ENCODE data around the gene RGL4. TPM values are rescaled to one million over a fixed set of nuclear protein-coding genes. Genes with fewer than 3 reads are reported as not detected.

Gene RGL4
- total and polyA plus RNA-seq, 2 of the 13 experiments (the other 11 are each of a cell fraction or from before 2014, with no cell fraction given) = not detected

DNA sequence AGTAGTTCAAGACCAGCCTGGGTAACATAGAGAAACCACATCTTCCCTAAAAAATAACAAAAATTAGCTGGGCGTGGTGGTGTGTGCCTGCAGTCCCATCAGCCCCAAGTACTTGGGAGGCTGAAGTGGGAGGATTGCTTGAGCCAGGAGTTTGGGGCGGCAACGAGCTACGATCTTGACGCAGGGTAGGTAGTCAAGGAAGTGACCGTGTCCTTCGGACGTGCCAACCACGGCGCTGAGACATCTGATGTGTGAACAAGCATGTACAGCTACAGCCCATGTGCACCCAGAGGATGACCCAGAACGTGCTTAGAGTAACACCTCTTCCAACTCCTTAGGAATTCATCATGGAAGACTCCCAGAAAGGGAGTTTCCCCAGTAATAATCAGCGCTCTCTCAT lies 21.4 kb downstream of the RGL4 start (continued):
- no peak for TF ChIP-seq ZNF230 (CRISPR knock-in tag; IDR thresholded peaks at IDR 0.05)
- TF ChIP-seq NKX3-1 (CRISPR knock-in tag; IDR thresholded peaks at IDR 0.05) = no peak
- no peak for TF ChIP-seq SALL2 (CRISPR knock-in tag; IDR thresholded peaks at IDR 0.05)
- no peak for TF ChIP-seq ZNF652 (CRISPR knock-in tag; IDR thresholded peaks at IDR 0.05; ENCODE audit: borderline replicate concordance, low read depth)
- no peak for TF ChIP-seq DNMT1 (CRISPR knock-in tag; IDR thresholded peaks at IDR 0.05)
- TF ChIP-seq SKI (IDR thresholded peaks at IDR 0.05; ENCODE audit: partially characterized antibody) = no peak
- TF ChIP-seq, protein P1, sequence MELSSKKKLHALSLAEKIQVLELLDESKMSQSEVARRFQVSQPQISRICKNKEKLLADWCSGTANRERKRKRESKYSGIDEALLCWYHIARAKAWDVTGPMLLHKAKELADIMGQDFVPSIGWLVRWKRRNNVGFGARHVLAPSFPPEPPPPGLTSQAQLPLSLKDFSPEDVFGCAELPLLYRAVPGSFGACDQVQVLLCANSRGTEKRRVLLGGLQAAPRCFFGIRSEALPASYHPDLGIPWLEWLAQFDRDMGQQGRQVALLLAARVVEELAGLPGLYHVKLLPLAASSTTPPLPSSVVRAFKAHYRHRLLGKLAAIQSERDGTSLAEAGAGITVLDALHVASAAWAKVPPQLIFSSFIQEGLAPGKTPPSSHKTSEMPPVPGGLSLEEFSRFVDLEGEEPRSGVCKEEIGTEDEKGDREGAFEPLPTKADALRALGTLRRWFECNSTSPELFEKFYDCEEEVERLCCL (CRISPR knock-in tag; IDR thresholded peaks at IDR 0.05; ENCODE audit: borderline replicate concordance) = no peak
- TF ChIP-seq, protein P2, sequence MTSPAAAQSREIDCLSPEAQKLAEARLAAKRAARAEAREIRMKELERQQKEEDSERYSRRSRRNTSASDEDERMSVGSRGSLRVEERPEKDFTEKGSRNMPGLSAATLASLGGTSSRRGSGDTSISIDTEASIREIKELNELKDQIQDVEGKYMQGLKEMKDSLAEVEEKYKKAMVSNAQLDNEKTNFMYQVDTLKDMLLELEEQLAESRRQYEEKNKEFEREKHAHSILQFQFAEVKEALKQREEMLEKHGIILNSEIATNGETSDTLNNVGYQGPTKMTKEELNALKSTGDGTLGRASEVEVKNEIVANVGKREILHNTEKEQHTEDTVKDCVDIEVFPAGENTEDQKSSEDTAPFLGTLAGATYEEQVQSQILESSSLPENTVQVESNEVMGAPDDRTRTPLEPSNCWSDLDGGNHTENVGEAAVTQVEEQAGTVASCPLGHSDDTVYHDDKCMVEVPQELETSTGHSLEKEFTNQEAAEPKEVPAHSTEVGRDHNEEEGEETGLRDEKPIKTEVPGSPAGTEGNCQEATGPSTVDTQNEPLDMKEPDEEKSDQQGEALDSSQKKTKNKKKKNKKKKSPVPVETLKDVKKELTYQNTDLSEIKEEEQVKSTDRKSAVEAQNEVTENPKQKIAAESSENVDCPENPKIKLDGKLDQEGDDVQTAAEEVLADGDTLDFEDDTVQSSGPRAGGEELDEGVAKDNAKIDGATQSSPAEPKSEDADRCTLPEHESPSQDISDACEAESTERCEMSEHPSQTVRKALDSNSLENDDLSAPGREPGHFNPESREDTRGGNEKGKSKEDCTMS (CRISPR knock-in tag; conservative IDR thresholded peaks at IDR 0.05) = no peak
- no peak for TF ChIP-seq ZNF839 (CRISPR knock-in tag; IDR thresholded peaks at IDR 0.05; ENCODE audit: borderline replicate concordance)
- TF ChIP-seq, protein P3, sequence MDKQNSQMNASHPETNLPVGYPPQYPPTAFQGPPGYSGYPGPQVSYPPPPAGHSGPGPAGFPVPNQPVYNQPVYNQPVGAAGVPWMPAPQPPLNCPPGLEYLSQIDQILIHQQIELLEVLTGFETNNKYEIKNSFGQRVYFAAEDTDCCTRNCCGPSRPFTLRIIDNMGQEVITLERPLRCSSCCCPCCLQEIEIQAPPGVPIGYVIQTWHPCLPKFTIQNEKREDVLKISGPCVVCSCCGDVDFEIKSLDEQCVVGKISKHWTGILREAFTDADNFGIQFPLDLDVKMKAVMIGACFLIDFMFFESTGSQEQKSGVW (CRISPR knock-in tag; IDR thresholded peaks at IDR 0.05; ENCODE audit: borderline replicate concordance) = no peak
- TF ChIP-seq SP140L (CRISPR knock-in tag; IDR thresholded peaks at IDR 0.05; ENCODE audit: borderline replicate concordance) = no peak
- TF ChIP-seq ZNF614 (CRISPR knock-in tag; IDR thresholded peaks at IDR 0.05; ENCODE audit: borderline replicate concordance) = no peak
